HepG2 (cell line): ENCODE measurements around the gene GRM8. TPM values are rescaled to one million over a fixed set of nuclear protein-coding genes. Genes with fewer than 3 reads are reported as not detected.

Source experiments
- GATAD1 ChIP-seq: IDR thresholded peaks from 2 replicates; pipeline ENCODE4 v1.6.1; 2016; ENCODE audit warnings: missing genetic modification reagents, missing compliant biosample characterization
- GFI1 ChIP-seq: sonication (generic); formaldehyde crosslinking; IDR thresholded peaks from 2 replicates; pipeline ENCODE4 v1.5.0; 2020; ENCODE audit warnings: missing genetic modification reagents, mild to moderate bottlenecking, borderline replicate concordance
- MTA1 ChIP-seq: sonication (generic); formaldehyde crosslinking; IDR thresholded peaks from 2 replicates; pipeline ENCODE4 v1.4.0; 2020; ENCODE audit warnings: missing genetic modification reagents, mild to moderate bottlenecking, borderline replicate concordance
- RFX1 ChIP-seq: fragments of 450-650 bp; IDR thresholded peaks from 2 replicates; pipeline ENCODE4 v1.6.1; 2017
- ZNF724P ChIP-seq: sonication (generic); formaldehyde crosslinking; IDR thresholded peaks from 2 replicates; pipeline ENCODE4 v1.8.0; 2022; ENCODE audit warnings: missing genetic modification reagents, borderline replicate concordance
- polyA plus RNA-seq, 8 experiments: library from polyadenylated mRNA; depleted of rRNA in 3 of 8; stranded (reverse) in 7 of 8; unstranded in 1 of 8; fragments of >200 nt; fragmentation: Illumina TruSeq in 4 of 8; extraction: Trizol in 4 of 8; gene quantifications; 2 replicates each; pipeline versions ENCODE4 v1.2.1 to v1.2.3, GENCODE V29; 2011 to 2016; ENCODE audit warnings: low read depth in 4 of 8, missing spikeins in 1 of 8, mixed read lengths in 1 of 8; ENCODE audit not compliant: insufficient read depth in 1 of 8
- total RNA-seq, 5 experiments: library from RNA; depleted of rRNA; stranded (reverse); fragments of >200 nt; fragmentation: Illumina TruSeq; extraction: Trizol; gene quantifications; 2 replicates each; pipeline ENCODE4 v1.2.3, GENCODE V29; 2016; ENCODE audit warnings: low read depth in 1 of 5
- TF ChIP-seq, protein P1 (sequence below): sonication (generic); formaldehyde crosslinking; IDR thresholded peaks from 2 replicates; pipeline ENCODE4 v1.4.0; 2020; ENCODE audit warnings: missing genetic modification reagents, borderline replicate concordance
- TF ChIP-seq, protein P2 (sequence below): sonication (generic); formaldehyde crosslinking; IDR thresholded peaks from 2 replicates; pipeline ENCODE4 v1.4.0; 2020; ENCODE audit warnings: missing genetic modification reagents
- TF ChIP-seq, protein P3 (sequence below): sonication (generic); formaldehyde crosslinking; IDR thresholded peaks from 2 replicates; pipeline ENCODE4 v1.4.0; 2020; ENCODE audit warnings: missing genetic modification reagents
- TF ChIP-seq, protein P4 (sequence below): sonication (generic); formaldehyde crosslinking; IDR thresholded peaks from 2 replicates; pipeline ENCODE4 v1.5.0; 2020; ENCODE audit warnings: missing genetic modification reagents
- TF ChIP-seq, protein P5 (sequence below): IDR thresholded peaks from 2 replicates; pipeline ENCODE4 v1.6.1; 2016; ENCODE audit warnings: control low read depth

GRM8 gene
- total and polyA plus RNA-seq, 2 of the 13 experiments (the other 11 are each of a cell fraction or from before 2014, with no cell fraction given), result not detected

DNA sequence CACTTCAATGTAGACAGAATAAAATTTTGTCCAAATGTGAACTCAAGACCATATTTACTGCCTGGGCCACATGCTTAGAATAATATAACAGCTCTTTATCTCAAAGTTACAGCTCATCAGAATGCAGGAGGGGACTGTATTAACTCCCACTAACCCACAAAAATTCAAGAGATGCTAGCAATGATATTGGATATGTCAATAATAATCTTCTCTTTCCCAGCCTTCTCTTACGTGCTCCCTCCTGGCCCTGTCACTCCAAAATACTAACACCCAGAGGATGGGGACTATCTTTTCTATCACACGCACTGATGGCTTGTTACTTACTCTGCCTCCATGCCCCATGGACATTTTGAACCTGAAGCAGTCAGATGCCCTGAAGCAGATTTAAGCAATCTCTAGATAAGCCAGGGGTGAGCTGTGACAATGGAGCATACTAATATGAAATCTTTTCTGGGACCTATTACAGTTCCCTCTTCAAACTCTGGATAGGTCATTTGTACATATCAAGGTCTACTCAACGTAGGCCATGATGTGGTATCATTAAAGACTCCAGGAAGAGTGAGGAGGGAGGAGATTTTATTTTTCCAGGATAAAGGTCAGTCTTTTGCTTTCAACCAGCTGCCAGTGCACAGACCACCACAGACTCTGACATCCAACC is 803.0 kb downstream of the GRM8 start (continued):
- TF ChIP-seq, protein P1, sequence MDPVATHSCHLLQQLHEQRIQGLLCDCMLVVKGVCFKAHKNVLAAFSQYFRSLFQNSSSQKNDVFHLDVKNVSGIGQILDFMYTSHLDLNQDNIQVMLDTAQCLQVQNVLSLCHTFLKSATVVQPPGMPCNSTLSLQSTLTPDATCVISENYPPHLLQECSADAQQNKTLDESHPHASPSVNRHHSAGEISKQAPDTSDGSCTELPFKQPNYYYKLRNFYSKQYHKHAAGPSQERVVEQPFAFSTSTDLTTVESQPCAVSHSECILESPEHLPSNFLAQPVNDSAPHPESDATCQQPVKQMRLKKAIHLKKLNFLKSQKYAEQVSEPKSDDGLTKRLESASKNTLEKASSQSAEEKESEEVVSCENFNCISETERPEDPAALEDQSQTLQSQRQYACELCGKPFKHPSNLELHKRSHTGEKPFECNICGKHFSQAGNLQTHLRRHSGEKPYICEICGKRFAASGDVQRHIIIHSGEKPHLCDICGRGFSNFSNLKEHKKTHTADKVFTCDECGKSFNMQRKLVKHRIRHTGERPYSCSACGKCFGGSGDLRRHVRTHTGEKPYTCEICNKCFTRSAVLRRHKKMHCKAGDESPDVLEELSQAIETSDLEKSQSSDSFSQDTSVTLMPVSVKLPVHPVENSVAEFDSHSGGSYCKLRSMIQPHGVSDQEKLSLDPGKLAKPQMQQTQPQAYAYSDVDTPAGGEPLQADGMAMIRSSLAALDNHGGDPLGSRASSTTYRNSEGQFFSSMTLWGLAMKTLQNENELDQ, result no peak
- TF ChIP-seq, protein P2, sequence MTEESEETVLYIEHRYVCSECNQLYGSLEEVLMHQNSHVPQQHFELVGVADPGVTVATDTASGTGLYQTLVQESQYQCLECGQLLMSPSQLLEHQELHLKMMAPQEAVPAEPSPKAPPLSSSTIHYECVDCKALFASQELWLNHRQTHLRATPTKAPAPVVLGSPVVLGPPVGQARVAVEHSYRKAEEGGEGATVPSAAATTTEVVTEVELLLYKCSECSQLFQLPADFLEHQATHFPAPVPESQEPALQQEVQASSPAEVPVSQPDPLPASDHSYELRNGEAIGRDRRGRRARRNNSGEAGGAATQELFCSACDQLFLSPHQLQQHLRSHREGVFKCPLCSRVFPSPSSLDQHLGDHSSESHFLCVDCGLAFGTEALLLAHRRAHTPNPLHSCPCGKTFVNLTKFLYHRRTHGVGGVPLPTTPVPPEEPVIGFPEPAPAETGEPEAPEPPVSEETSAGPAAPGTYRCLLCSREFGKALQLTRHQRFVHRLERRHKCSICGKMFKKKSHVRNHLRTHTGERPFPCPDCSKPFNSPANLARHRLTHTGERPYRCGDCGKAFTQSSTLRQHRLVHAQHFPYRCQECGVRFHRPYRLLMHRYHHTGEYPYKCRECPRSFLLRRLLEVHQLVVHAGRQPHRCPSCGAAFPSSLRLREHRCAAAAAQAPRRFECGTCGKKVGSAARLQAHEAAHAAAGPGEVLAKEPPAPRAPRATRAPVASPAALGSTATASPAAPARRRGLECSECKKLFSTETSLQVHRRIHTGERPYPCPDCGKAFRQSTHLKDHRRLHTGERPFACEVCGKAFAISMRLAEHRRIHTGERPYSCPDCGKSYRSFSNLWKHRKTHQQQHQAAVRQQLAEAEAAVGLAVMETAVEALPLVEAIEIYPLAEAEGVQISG (CRISPR knock-in tag), result no peak
- TF ChIP-seq MTA1 (CRISPR knock-in tag) (no peak), RFX1 (no peak), ZNF724P (CRISPR knock-in tag) (no peak), GATAD1 (no peak), GFI1 (CRISPR knock-in tag) (no peak)
- TF ChIP-seq, protein P3, sequence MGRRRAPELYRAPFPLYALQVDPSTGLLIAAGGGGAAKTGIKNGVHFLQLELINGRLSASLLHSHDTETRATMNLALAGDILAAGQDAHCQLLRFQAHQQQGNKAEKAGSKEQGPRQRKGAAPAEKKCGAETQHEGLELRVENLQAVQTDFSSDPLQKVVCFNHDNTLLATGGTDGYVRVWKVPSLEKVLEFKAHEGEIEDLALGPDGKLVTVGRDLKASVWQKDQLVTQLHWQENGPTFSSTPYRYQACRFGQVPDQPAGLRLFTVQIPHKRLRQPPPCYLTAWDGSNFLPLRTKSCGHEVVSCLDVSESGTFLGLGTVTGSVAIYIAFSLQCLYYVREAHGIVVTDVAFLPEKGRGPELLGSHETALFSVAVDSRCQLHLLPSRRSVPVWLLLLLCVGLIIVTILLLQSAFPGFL (CRISPR knock-in tag), result no peak
- TF ChIP-seq, protein P4, sequence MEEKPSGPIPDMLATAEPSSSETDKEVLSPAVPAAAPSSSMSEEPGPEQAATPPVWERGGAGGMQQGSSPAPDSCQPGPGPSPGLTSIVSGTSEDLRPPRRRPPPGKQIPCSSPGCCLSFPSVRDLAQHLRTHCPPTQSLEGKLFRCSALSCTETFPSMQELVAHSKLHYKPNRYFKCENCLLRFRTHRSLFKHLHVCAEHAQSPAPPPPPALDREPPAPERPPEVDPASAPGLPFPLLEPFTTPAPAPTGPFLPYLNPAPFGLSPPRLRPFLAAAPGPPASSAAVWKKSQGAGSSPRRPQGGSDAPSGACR (CRISPR knock-in tag), result no peak
- TF ChIP-seq, protein P5, sequence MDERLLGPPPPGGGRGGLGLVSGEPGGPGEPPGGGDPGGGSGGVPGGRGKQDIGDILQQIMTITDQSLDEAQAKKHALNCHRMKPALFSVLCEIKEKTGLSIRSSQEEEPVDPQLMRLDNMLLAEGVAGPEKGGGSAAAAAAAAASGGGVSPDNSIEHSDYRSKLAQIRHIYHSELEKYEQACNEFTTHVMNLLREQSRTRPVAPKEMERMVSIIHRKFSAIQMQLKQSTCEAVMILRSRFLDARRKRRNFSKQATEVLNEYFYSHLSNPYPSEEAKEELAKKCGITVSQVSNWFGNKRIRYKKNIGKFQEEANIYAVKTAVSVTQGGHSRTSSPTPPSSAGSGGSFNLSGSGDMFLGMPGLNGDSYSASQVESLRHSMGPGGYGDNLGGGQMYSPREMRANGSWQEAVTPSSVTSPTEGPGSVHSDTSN (CRISPR knock-in tag), result no peak
